ENCODE data around the gene NAA25. TPM values are rescaled to one million over a fixed set of nuclear protein-coding genes. Genes with fewer than 3 reads are reported as not detected.

The NAA25 gene
- 17.5 and 23.9 TPM in 2 replicates for total RNA-seq

GRCh38 chr12:112108202-112109079 lies at the start of gene NAA25:
NAA25 (minus strand) TSS chr12:112108783; CDS start chr12:112108773, 10 bp downstream.

GRCh38 chr12:112125250-112125999 lies 16.8 kb upstream of the NAA25 start, which contains the start of gene TRAFD1:
TRAFD1 (plus strand) TSS chr12:112125560; CDS start chr12:112130523, 4,963 bp downstream.

GRCh38 chr12:112012775-112013600 lies 95.6 kb downstream of the NAA25 start, which contains the start of the genes ERP29 and TMEM116:
ERP29 (plus strand) TSS chr12:112013426; CDS start chr12:112013466, 40 bp downstream.
TMEM116 (minus strand) TSS chr12:112013165; CDS start chr12:112005270, 7,895 bp downstream.

Other genes starting within 250 kb of the NAA25 start
- gene TMEM116, start 95.6 kb downstream of the NAA25 start, total RNA-seq, result 1.1 and 2.7 TPM in 2 replicates
- 59.2 and 97.3 TPM in 2 replicates for gene ERP29, start 95.4 kb downstream of the NAA25 start, total RNA-seq
- 22.7 and 29.6 TPM in 2 replicates for gene TRAFD1, start 16.8 kb upstream of the NAA25 start, total RNA-seq